HepG2 (cell line): Measurements from ENCODE around the gene RSBN1L. TPM values are rescaled to one million over a fixed set of nuclear protein-coding genes. Genes with fewer than 3 reads are reported as not detected.
A peak's percentile ranks its signal among the peaks of the same experiment; 100 is the strongest.

Source experiments
- ATAC-seq: fragments of 200-7000 bp; cut with Tn5 transposase; 3 replicates; pipeline ENCODE4 v1.9.1; 2020; ENCODE audit warnings: mild to moderate bottlenecking, moderate library complexity
- BruUV-seq: library from RNA; stranded (reverse); fragments of 400-500 nt; replicated peaks from 2 replicates; lab custom pipeline; 2021; lab: Mats Ljungman, UMichigan
- CTCF ChIA-PET: fragments of 300-600 bp; formaldehyde crosslinking; extraction: SDS; loops from one replicate; lab custom pipeline; 2021; ENCODE audit warnings: low total read pairs, inconsistent platforms, low intra/inter-chr PET ratio; lab: Yijun Ruan, JAX
- POLR2A ChIA-PET: fragments of 350-600 bp; sonication (Branson Sonifier 250); formaldehyde crosslinking; loops from one replicate; lab custom pipeline; 2020; ENCODE audit warnings: antibody characterized with exemption, inconsistent platforms; lab: Yijun Ruan, JAX
- DNase-seq: peaks from one replicate; pipeline ENCODE4 v3.0.0-alpha.2; 2015; ENCODE audit warnings: low spot score
- FAIRE-seq: peaks from 3 replicates; lab custom pipeline; 2011; peaks lifted over from hg19 to GRCh38; lab: Jason Lieb, UNC
- H2AFZ ChIP-seq: one replicate; pipeline ENCODE4 v1.6.1; 2011; ENCODE audit warnings: low read length, inconsistent platforms
- H3K27ac ChIP-seq: fragments of 300-600 bp; 3 replicates; pipeline ENCODE4 v1.8.0; 2011; ENCODE audit warnings: mixed run types, mild to moderate bottlenecking, mixed read lengths, low read length, inconsistent platforms; ENCODE audit not compliant: insufficient read depth; ENCODE audit errors: extremely low read length
- H3K27me3 ChIP-seq, 2 experiments: fragments of 200-600 bp in 1 of 2; 2 replicates in 1 of 2; 3 replicates in 1 of 2; pipeline versions ENCODE4 v1.6.0 to v1.8.0; 2011; ENCODE audit warnings: low read length in 2 of 2, mild to moderate bottlenecking in 2 of 2, moderate library complexity in 2 of 2, inconsistent platforms in 1 of 2; ENCODE audit not compliant: insufficient read depth in 2 of 2, control insufficient read depth in 1 of 2
- H3K36me3 ChIP-seq, 2 experiments: fragments of 200-600 bp in 1 of 2; replicated peaks in 1 of 2; 2 replicates in 1 of 2; 3 replicates in 1 of 2; pipeline versions ENCODE4 v1.5.1 to v1.8.0; 2011; ENCODE audit warnings: low read length in 2 of 2, inconsistent platforms in 1 of 2; ENCODE audit not compliant: insufficient read depth in 2 of 2, control insufficient read depth in 1 of 2
- H3K4me1 ChIP-seq: 2 replicates; pipeline ENCODE4 v1.5.1; 2012; ENCODE audit warnings: low read length, inconsistent platforms; ENCODE audit not compliant: insufficient read depth
- H3K4me2 ChIP-seq: 2 replicates; pipeline ENCODE4 v1.6.0; 2011; ENCODE audit warnings: low read depth, low read length, inconsistent platforms
- H3K4me3 ChIP-seq, 3 experiments: fragments of 200-600 bp in 1 of 3; sonication (generic), shearing (Covaris generic) in 1 of 3; replicated peaks in 1 of 3; 2 replicates each; pipeline ENCODE4 v1.5.1; 2011 to 2016; ENCODE audit warnings: low read length in 3 of 3, inconsistent platforms in 2 of 3, low read depth in 2 of 3, mild to moderate bottlenecking in 2 of 3, control low read depth in 1 of 3, mixed read lengths in 1 of 3; ENCODE audit not compliant: insufficient read depth in 1 of 3
- H3K79me2 ChIP-seq: one replicate; pipeline ENCODE4 v1.6.1; 2011; ENCODE audit warnings: low read length, inconsistent platforms; ENCODE audit not compliant: insufficient read depth
- H3K9ac ChIP-seq: 2 replicates; pipeline ENCODE4 v1.6.0; 2011; ENCODE audit warnings: mild to moderate bottlenecking, low read depth, low read length, inconsistent platforms; ENCODE audit not compliant: insufficient read depth
- H3K9me3 ChIP-seq: 2 replicates; pipeline ENCODE4 v1.5.1; 2012; ENCODE audit warnings: mild to moderate bottlenecking, low read length
- H4K20me1 ChIP-seq: 2 replicates; pipeline ENCODE4 v1.6.0; 2011; ENCODE audit warnings: inconsistent platforms, mild to moderate bottlenecking, low read length, moderate library complexity; ENCODE audit not compliant: insufficient read depth
- FUBP1 ChIP-seq: sonication (generic); formaldehyde crosslinking; IDR thresholded peaks from 2 replicates; pipeline ENCODE4 v1.5.1; 2020; ENCODE audit warnings: missing genetic modification reagents, mild to moderate bottlenecking, borderline replicate concordance
- MAFF ChIP-seq: IDR thresholded peaks from 2 replicates; pipeline ENCODE4 v1.6.1; 2011; ENCODE audit warnings: low read depth, low read length, improper control_type of control experiment
- MAFK ChIP-seq, 2 experiments: IDR thresholded peaks in 1 of 2; conservative IDR thresholded peaks in 1 of 2; 2 replicates each; pipeline ENCODE4 v1.6.1; 2011; ENCODE audit warnings: improper control_type of control experiment in 2 of 2, low read length in 2 of 2
- NR2C2 ChIP-seq: sonication (generic); formaldehyde crosslinking; IDR thresholded peaks from 2 replicates; pipeline ENCODE4 v1.4.0; 2020; ENCODE audit warnings: missing genetic modification reagents, mild to moderate bottlenecking, moderate library complexity, borderline replicate concordance
- ZBTB42 ChIP-seq: sonication (generic); formaldehyde crosslinking; IDR thresholded peaks from 2 replicates; pipeline ENCODE4 v1.5.0; 2020; ENCODE audit warnings: mild to moderate bottlenecking, missing genetic modification reagents
- ZNF564 ChIP-seq: sonication (generic); formaldehyde crosslinking; IDR thresholded peaks from 2 replicates; pipeline ENCODE4 v1.8.1; 2023; ENCODE audit warnings: mild to moderate bottlenecking, missing genetic modification reagents
- ZNF772 ChIP-seq: sonication (generic); formaldehyde crosslinking; IDR thresholded peaks from 2 replicates; pipeline ENCODE4 v1.5.0; 2020; ENCODE audit warnings: mild to moderate bottlenecking, missing genetic modification reagents
- WGBS: methylation state at CpG from one replicate; pipeline ENCODE4 v1.1.6; 2017; ENCODE audit warnings: low lambda C conversion rate; 5-methylcytosine and 5-hydroxymethylcytosine counted together
- in situ Hi-C: cut with HindIII; loops from 2 replicates; pipeline ENCODE4 v1.10.0; 2017; ENCODE audit warnings: low pct_unique_long_range_greater_than_20kb; ENCODE audit not compliant: extremely low pct_ligation_motif_present
- intact Hi-C: fragments of 100-400 bp; cut with micrococcal nuclease; formaldehyde crosslinking; loops from one replicate; pipeline ENCODE4 v1.10.0; 2022; ENCODE audit not compliant: unreplicated experiment
- polyA plus RNA-seq, 8 experiments: library from polyadenylated mRNA; depleted of rRNA in 3 of 8; stranded (reverse) in 7 of 8; unstranded in 1 of 8; fragments of >200 nt; fragmentation: Illumina TruSeq in 4 of 8; extraction: Trizol in 4 of 8; gene quantifications; 2 replicates each; pipeline versions ENCODE4 v1.2.1 to v1.2.3, GENCODE V29; 2011 to 2016; ENCODE audit warnings: low read depth in 4 of 8, missing spikeins in 1 of 8, mixed read lengths in 1 of 8; ENCODE audit not compliant: insufficient read depth in 1 of 8
- total RNA-seq, 5 experiments: library from RNA; depleted of rRNA; stranded (reverse); fragments of >200 nt; fragmentation: Illumina TruSeq; extraction: Trizol; gene quantifications; 2 replicates each; pipeline ENCODE4 v1.2.3, GENCODE V29; 2016; ENCODE audit warnings: low read depth in 1 of 5

RSBN1L gene
- total and polyA plus RNA-seq, 2 of the 13 experiments (the other 11 are each of a cell fraction or from before 2014, with no cell fraction given) = 7.7 to 21.3 TPM

- no peak for TF ChIP-seq ZNF772 (CRISPR knock-in tag)
- TF ChIP-seq NR2C2 (CRISPR knock-in tag) = no peak
- TF ChIP-seq ZBTB42 (CRISPR knock-in tag) = no peak
These were observed 97.7 kb downstream of the RSBN1L start (continued) for GRCh38 chr7:77794000-77794399.

GRCh38 chr7:77796109-77796508 is 99.8 kb downstream of the RSBN1L start:
- no TSS peak for BruUV-seq
- Histone ChIP-seq H3K27ac (no peak overlapping the region), H3K9ac (no peak overlapping the region), H2AFZ (no peak overlapping the region), H3K4me2 (peak overlapping the region; percentile 89; the same call in 1 of the 2 replicates), H3K4me3 (no peak overlapping the region), H3K9me3 (no peaks in the 10 kb centered on the region), H3K27me3 (no peaks in the 10 kb centered on the region; a peak in 1 of 5 replicates), H3K4me1 (peaks cover 28% of the 10 kb centered on the region), H3K36me3 (peaks cover 0 to 6% of the 10 kb centered on the region in 2 experiments; a peak in 3 of 5 replicates), H3K79me2 (peaks cover 37% of the 10 kb centered on the region), H4K20me1 (no peaks in the 10 kb centered on the region; the same call in 1 of the 2 replicates)
- no peak for FAIRE-seq
- DNase-seq = no peak
- WGBS = 99% methylated on average over 3 of the region's 3 CpGs
- POLR2A ChIA-PET = no interaction called here
- TF ChIP-seq MAFK (conservative IDR thresholded peaks at IDR 0.05 in 1 of 2, IDR thresholded peaks at IDR 0.05 in 1 of 2; ENCODE audit: low read length in 2 of 2) (peak; percentile 44 to 67; a peak in 3 of 4 replicates), FUBP1 (no peak), ZNF564 (CRISPR knock-in tag) (no peak), MAFF (peak; percentile 51; the same call in 1 of the 2 replicates)
- in situ Hi-C loops = no loop called here
- no peak for ATAC-seq
- CTCF ChIA-PET = no interaction called here
- intact Hi-C loops = no loop called here
